Ishikawa (cell line): ENCODE measurements around the gene GRM2.

ENCODE experiments used
- CEBPB ChIP-seq: IDR thresholded peaks from 2 replicates; pipeline ENCODE4 v1.6.1; 2012
- CREB1 ChIP-seq: IDR thresholded peaks from 2 replicates; pipeline ENCODE4 v1.6.1; 2012; ENCODE audit warnings: low read depth
- EGR1 ChIP-seq: IDR thresholded peaks from 2 replicates; pipeline ENCODE4 v1.6.1; 2012
- EP300 ChIP-seq: IDR thresholded peaks from 2 replicates; pipeline ENCODE4 v1.6.1; 2012; ENCODE audit warnings: borderline replicate concordance
- FOXM1 ChIP-seq: IDR thresholded peaks from 2 replicates; pipeline ENCODE4 v1.6.1; 2012; ENCODE audit warnings: low read depth, borderline replicate concordance
- NFIC ChIP-seq: IDR thresholded peaks from 2 replicates; pipeline ENCODE4 v1.6.1; 2012
- RAD21 ChIP-seq: IDR thresholded peaks from 2 replicates; pipeline ENCODE4 v1.6.1; 2012; ENCODE audit warnings: low read depth
- TAF1 ChIP-seq: IDR thresholded peaks from 2 replicates; pipeline ENCODE4 v1.6.1; 2012; ENCODE audit warnings: low read depth, mild to moderate bottlenecking
- TCF12 ChIP-seq: IDR thresholded peaks from 2 replicates; pipeline ENCODE4 v1.6.1; 2012; ENCODE audit warnings: low read depth
- TEAD4 ChIP-seq: IDR thresholded peaks from 2 replicates; pipeline ENCODE4 v1.6.1; 2012
- YY1 ChIP-seq: IDR thresholded peaks from 2 replicates; pipeline ENCODE4 v1.6.1; 2012; ENCODE audit warnings: low read depth
- ZBTB7A ChIP-seq: IDR thresholded peaks from 2 replicates; pipeline ENCODE4 v1.6.1; 2012; ENCODE audit warnings: low read depth
- TF ChIP-seq, protein P1 (sequence below): IDR thresholded peaks from 2 replicates; pipeline ENCODE4 v1.6.1; 2012
- TF ChIP-seq, protein P2 (sequence below): IDR thresholded peaks from 2 replicates; pipeline ENCODE4 v1.6.1; 2012; ENCODE audit warnings: low read depth, mild to moderate bottlenecking
- TF ChIP-seq, protein P3 (sequence below): IDR thresholded peaks from 2 replicates; pipeline ENCODE4 v1.6.1; 2012

GRM2 gene

DNA sequence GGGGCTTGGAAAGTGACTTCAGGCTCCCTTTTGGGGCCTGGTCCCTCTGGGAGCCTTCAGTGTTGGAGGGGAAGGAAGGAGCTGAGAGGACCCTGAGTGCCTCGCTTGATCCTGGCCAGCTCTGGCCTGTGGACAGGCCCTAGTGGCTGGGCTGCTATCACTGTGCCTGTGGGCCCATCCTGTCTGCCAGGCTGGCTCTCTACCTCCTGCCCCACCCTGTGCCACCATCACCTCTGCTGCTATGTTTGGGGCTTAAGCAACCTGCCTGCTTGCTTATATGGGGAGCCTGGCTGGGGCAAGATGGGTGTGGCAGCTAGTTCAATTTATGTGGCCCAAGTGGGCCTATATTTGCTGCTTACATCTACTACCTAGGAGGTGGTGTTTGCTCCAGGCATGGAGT lies 28.7 kb upstream of the GRM2 start:
- TF ChIP-seq, protein P1, sequence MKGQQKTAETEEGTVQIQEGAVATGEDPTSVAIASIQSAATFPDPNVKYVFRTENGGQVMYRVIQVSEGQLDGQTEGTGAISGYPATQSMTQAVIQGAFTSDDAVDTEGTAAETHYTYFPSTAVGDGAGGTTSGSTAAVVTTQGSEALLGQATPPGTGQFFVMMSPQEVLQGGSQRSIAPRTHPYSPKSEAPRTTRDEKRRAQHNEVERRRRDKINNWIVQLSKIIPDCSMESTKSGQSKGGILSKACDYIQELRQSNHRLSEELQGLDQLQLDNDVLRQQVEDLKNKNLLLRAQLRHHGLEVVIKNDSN: no peak
- TF ChIP-seq CEBPB: no peak

DNA sequence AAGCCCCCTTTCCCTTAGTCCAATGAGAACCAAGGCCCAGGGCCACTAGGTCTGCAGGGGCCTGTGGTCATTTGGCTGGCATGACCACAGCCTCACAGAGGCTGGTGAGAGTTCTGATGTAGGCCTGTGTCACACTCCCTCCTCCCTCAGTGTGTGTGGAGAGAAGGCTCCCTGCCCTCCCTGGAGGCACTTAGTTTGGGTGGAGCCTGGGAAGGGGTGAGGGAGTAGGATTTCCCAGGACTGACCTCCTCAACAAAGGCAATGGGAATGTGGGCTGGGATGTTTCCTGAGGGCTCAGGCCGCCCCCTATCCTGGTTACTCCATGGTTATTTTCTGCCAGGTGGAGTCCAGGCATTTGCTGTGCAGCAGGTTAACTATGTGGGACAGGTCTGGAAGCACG lies 28.2 kb upstream of the GRM2 start:
- TF ChIP-seq YY1 (no peak), TEAD4 (no peak), NFIC (no peak), FOXM1 (no peak), ZBTB7A (no peak), RAD21 (no peak)
- TF ChIP-seq, protein P2, sequence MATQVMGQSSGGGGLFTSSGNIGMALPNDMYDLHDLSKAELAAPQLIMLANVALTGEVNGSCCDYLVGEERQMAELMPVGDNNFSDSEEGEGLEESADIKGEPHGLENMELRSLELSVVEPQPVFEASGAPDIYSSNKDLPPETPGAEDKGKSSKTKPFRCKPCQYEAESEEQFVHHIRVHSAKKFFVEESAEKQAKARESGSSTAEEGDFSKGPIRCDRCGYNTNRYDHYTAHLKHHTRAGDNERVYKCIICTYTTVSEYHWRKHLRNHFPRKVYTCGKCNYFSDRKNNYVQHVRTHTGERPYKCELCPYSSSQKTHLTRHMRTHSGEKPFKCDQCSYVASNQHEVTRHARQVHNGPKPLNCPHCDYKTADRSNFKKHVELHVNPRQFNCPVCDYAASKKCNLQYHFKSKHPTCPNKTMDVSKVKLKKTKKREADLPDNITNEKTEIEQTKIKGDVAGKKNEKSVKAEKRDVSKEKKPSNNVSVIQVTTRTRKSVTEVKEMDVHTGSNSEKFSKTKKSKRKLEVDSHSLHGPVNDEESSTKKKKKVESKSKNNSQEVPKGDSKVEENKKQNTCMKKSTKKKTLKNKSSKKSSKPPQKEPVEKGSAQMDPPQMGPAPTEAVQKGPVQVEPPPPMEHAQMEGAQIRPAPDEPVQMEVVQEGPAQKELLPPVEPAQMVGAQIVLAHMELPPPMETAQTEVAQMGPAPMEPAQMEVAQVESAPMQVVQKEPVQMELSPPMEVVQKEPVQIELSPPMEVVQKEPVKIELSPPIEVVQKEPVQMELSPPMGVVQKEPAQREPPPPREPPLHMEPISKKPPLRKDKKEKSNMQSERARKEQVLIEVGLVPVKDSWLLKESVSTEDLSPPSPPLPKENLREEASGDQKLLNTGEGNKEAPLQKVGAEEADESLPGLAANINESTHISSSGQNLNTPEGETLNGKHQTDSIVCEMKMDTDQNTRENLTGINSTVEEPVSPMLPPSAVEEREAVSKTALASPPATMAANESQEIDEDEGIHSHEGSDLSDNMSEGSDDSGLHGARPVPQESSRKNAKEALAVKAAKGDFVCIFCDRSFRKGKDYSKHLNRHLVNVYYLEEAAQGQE: no peak
- TF ChIP-seq, protein P1: no peak

DNA sequence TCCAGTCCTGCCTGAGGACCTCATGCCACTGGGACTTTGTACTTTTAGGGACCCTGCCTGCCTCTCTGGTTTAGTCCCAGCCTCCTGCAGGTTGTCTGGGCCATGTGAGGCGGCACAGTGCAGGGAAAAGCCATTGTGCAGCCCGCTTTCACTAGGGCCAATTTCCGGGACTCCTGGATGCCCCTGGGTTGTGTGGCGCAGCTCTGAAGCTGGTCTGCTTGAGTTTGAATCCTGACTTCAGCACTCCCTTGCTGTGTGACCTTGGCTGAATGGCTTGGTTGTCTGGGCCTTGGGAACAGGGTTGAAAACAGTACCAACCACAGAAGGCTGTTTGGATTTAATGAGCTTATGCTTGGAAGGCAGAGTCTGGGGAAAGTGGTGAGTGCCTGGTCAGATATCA lies 27.6 kb upstream of the GRM2 start:
- TF ChIP-seq EP300: no peak
- TF ChIP-seq, protein P3, sequence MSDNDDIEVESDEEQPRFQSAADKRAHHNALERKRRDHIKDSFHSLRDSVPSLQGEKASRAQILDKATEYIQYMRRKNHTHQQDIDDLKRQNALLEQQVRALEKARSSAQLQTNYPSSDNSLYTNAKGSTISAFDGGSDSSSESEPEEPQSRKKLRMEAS: no peak
- TF ChIP-seq RAD21: no peak
- TF ChIP-seq ZBTB7A: no peak
- no peak for TF ChIP-seq TEAD4
- no peak for TF ChIP-seq NFIC
- no peak for TF ChIP-seq TAF1
- TF ChIP-seq TCF12: no peak
- TF ChIP-seq, protein P2: no peak
- no peak for TF ChIP-seq YY1
- no peak for TF ChIP-seq CREB1
- TF ChIP-seq, protein P1: no peak
- no peak for TF ChIP-seq CEBPB

DNA sequence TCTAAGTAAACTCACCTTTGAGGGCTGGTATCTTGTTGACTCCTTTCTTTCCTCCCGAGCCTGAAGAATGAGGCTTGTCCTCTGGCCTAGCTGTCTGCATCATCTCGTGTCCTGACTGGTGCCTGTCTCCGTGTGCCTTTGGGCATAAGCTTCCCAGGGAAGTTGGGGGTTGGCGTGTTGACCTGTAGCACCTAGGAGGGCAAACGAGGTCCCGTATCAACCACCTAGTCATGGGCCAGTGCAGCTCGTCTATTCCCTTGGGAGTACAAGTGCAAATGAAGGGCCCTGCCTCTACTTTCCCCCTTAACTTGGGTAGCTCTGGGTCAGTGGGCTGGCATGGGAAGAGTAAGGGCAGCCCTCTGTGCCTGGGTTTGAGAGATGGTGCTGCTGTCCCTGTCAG lies 27.1 kb upstream of the GRM2 start:
- TF ChIP-seq CREB1: no peak
- no peak for TF ChIP-seq TCF12
- TF ChIP-seq, protein P2: no peak
- no peak for TF ChIP-seq ZBTB7A
- TF ChIP-seq EP300: no peak
- TF ChIP-seq YY1: no peak
- TF ChIP-seq CEBPB: no peak
- no peak for TF ChIP-seq TEAD4
- no peak for TF ChIP-seq NFIC
- TF ChIP-seq TAF1: no peak
- TF ChIP-seq, protein P3: no peak

DNA sequence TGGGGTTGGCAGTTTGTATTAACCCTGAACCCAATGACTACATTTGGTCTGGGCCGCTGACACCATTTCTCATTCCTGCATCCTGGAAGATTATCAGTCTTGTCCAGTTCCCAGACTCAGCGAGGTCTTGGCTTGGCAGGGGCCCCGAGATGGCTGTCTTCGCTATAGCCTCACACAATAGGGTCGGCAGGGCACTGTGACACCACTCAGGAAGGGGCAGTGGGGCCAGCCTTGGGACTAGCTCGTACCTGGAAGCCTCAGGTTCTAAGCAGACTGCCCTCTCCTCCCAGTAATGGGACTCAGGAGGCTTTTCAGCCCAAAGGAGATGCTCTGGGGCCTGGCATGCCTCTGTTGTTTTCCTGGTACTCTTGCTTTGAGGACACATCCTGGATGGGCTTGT lies 26.7 kb upstream of the GRM2 start:
- no peak for TF ChIP-seq CEBPB
- TF ChIP-seq, protein P3: no peak
- TF ChIP-seq, protein P1: no peak
- TF ChIP-seq TAF1: no peak
- no peak for TF ChIP-seq EGR1
- TF ChIP-seq ZBTB7A: no peak
- no peak for TF ChIP-seq TCF12
- no peak for TF ChIP-seq CREB1
- TF ChIP-seq NFIC: no peak
- TF ChIP-seq EP300: no peak
- no peak for TF ChIP-seq TEAD4
- TF ChIP-seq, protein P2: no peak
- no peak for TF ChIP-seq YY1
- TF ChIP-seq FOXM1: no peak
